Endodermal cell (in vitro differentiated cells): ENCODE data around the gene SYT11. TPM values are rescaled to one million over a fixed set of nuclear protein-coding genes. Genes with fewer than 3 reads are reported as not detected.

Experiments
- DNase-seq: peaks from one replicate; pipeline ENCODE4 v3.0.0-alpha.2; 2017
- H3K27ac ChIP-seq: 2 replicates; pipeline ENCODE4 v1.5.1; 2013; ENCODE audit warnings: mild to moderate bottlenecking, low read depth, low read length, moderate library complexity
- H3K27me3 ChIP-seq: 2 replicates; pipeline ENCODE4 v1.6.1; 2013; ENCODE audit warnings: mild to moderate bottlenecking, low read length, moderate library complexity; ENCODE audit not compliant: insufficient read depth, control insufficient read depth, poor library complexity, severe bottlenecking
- H3K36me3 ChIP-seq: 2 replicates; pipeline ENCODE4 v1.7.0; 2013; ENCODE audit warnings: mild to moderate bottlenecking, low read length, moderate library complexity; ENCODE audit not compliant: control insufficient read depth, insufficient read depth
- H3K4me1 ChIP-seq: one replicate; pipeline ENCODE4 v1.7.0; 2013; ENCODE audit warnings: low read length; ENCODE audit not compliant: control insufficient read depth, insufficient read depth
- H3K4me3 ChIP-seq: 2 replicates; pipeline ENCODE4 v1.5.1; 2013; ENCODE audit warnings: mild to moderate bottlenecking, low read length, moderate library complexity
- H3K9ac ChIP-seq: 2 replicates; pipeline ENCODE4 v1.6.1; 2013; ENCODE audit warnings: mild to moderate bottlenecking, low read length, moderate library complexity; ENCODE audit not compliant: poor library complexity, severe bottlenecking; ENCODE audit errors: extremely low read depth
- H3K9me3 ChIP-seq: 2 replicates; pipeline ENCODE4 v1.6.1; 2013; ENCODE audit warnings: mild to moderate bottlenecking, low read length, moderate library complexity; ENCODE audit not compliant: control insufficient read depth
- H3K27ac Mint-ChIP-seq: 2 replicates; pipeline ENCODE4 v1.8.0; 2020; ENCODE audit warnings: mixed read lengths
- H3K27me3 Mint-ChIP-seq: 2 replicates; pipeline ENCODE4 v1.8.0; 2021; ENCODE audit warnings: mild to moderate bottlenecking, mixed read lengths; ENCODE audit not compliant: insufficient read depth
- H3K36me3 Mint-ChIP-seq: 2 replicates; pipeline ENCODE4 v1.8.0; 2020; ENCODE audit warnings: low read depth, mixed read lengths
- H3K4me1 Mint-ChIP-seq: 2 replicates; pipeline ENCODE4 v1.8.0; 2020; ENCODE audit warnings: mixed read lengths
- H3K4me3 Mint-ChIP-seq: 2 replicates; pipeline ENCODE4 v1.8.0; 2020; ENCODE audit warnings: mild to moderate bottlenecking, moderate library complexity, mixed read lengths
- H3K9me3 Mint-ChIP-seq: 2 replicates; pipeline ENCODE4 v1.8.0; 2020; ENCODE audit warnings: mild to moderate bottlenecking, mixed read lengths
- CTCF ChIP-seq: fragments of 200-600 bp; sonication (generic); conservative IDR thresholded peaks from 2 replicates; pipeline ENCODE4 v1.5.0; 2021; ENCODE audit warnings: antibody characterized with exemption, mild to moderate bottlenecking
- WGBS, 2 experiments: methylation state at CpG; one replicate each; pipeline versions ENCODE4 v1.1.5 to v1.1.7; 2013; ENCODE audit warnings: missing lambda C conversion rate in 2 of 2, mixed read lengths in 1 of 2; ENCODE audit not compliant: insufficient coverage in 1 of 2, insufficient read length in 1 of 2; 5-methylcytosine and 5-hydroxymethylcytosine counted together
- total RNA-seq, 2 donors: library from RNA; stranded (reverse); fragmentation: NEBNext Ultra II Directional in 1 of 2; extraction: Animal tissue kit (Norgen Biotek cat#: 25700) in 1 of 2; gene quantifications; 2 replicates in 1 of 2; 3 replicates in 1 of 2; pipeline ENCODE4 v1.2.1, GENCODE V29; 2021

SYT11 gene
- total RNA-seq, 2 donors from 2014 or later, result 0.40 to 5.0 TPM

- no peak overlapping the region for H3K4me3 ChIP-seq
- Mint-ChIP-seq H3K27me3 (no peaks in the 10 kb centered on the region), H3K4me3 (no peak overlapping the region), H3K27ac (no peak overlapping the region), H3K4me1 (no peaks in the 10 kb centered on the region), H3K36me3 (peaks cover 63% of the 10 kb centered on the region), H3K9me3 (no peaks in the 10 kb centered on the region)
- H3K36me3 ChIP-seq, result peaks cover 74% of the 10 kb centered on the region
- H3K27me3 ChIP-seq, result no peaks in the 10 kb centered on the region
- TF ChIP-seq CTCF, result no peak
- DNase-seq, result no peak
- no peak overlapping the region for H3K27ac ChIP-seq
- WGBS, 2 experiments, result 100% methylated on average over 1 of the region's 1 CpG; no CpG with 5 or more reads in 1 of the 2 experiments
- no peaks in the 10 kb centered on the region for H3K9me3 ChIP-seq
- no peak overlapping the region for H3K9ac ChIP-seq
- no peaks in the 10 kb centered on the region for H3K4me1 ChIP-seq
Observed at GRCh38 chr1:155816351-155816750, 43.0 kb upstream of the SYT11 start.

- H3K9ac ChIP-seq, result no peak overlapping the region
- no peaks in the 10 kb centered on the region for H3K4me1 Mint-ChIP-seq
- H3K27ac Mint-ChIP-seq, result no peak overlapping the region
- peaks cover 28% of the 10 kb centered on the region for H3K36me3 ChIP-seq
- H3K9me3 Mint-ChIP-seq, result no peaks in the 10 kb centered on the region
- no peak overlapping the region for H3K27ac ChIP-seq
- H3K4me1 ChIP-seq, result no peaks in the 10 kb centered on the region
- no peaks in the 10 kb centered on the region for H3K27me3 Mint-ChIP-seq
- no peak for TF ChIP-seq CTCF
- 88 to 90% methylated on average over 1 to 4 of the region's 4 CpGs for WGBS, 2 experiments
- no peak for DNase-seq
- H3K27me3 ChIP-seq, result no peaks in the 10 kb centered on the region
- peaks cover 44% of the 10 kb centered on the region for H3K36me3 Mint-ChIP-seq
- H3K9me3 ChIP-seq, result no peaks in the 10 kb centered on the region
- H3K4me3 Mint-ChIP-seq, result no peak overlapping the region
- no peak overlapping the region for H3K4me3 ChIP-seq
Observed at GRCh38 chr1:155827450-155827849, 31.9 kb upstream of the SYT11 start.

GRCh38 chr1:155831279-155831976 lies 27.9 kb upstream of the SYT11 start:
- Mint-ChIP-seq H3K36me3 (peaks cover 48% of the 10 kb centered on the region), H3K4me1 (peaks cover 4% of the 10 kb centered on the region)

More at GRCh38 chr1:155831279-155831976, 27.9 kb upstream of the SYT11 start:
- no peaks in the 10 kb centered on the region for H3K9me3 ChIP-seq
- no peak for TF ChIP-seq CTCF
- 93 to 98% methylated on average over 3 to 6 of the region's 7 CpGs for WGBS, 2 experiments
- peaks cover 22% of the 10 kb centered on the region for H3K36me3 ChIP-seq
- Mint-ChIP-seq H3K9me3 (peaks cover 2% of the 10 kb centered on the region), H3K4me3 (no peak overlapping the region), H3K27ac (no peak overlapping the region), H3K27me3 (no peaks in the 10 kb centered on the region)
- no peak overlapping the region for H3K4me3 ChIP-seq
- H3K27ac ChIP-seq, result no peak overlapping the region
- no peak overlapping the region for H3K9ac ChIP-seq
- H3K4me1 ChIP-seq, result no peaks in the 10 kb centered on the region
- DNase-seq, result no peak
- no peaks in the 10 kb centered on the region for H3K27me3 ChIP-seq
